ENCODE data around the gene SOX2. TPM values are rescaled to one million over a fixed set of nuclear protein-coding genes. Genes with fewer than 3 reads are reported as not detected.

SOX2 gene
- total and polyA plus RNA-seq, 2 experiments from 2014 or later: not detected

GRCh38 chr3:181689546-181689945 lies 22.2 kb upstream of the SOX2 start:
- Histone ChIP-seq H3K9me3 (ENCODE audit: low read depth) (no peaks in the 10 kb centered on the region), H3K4me1 (ENCODE audit: insufficient read depth) (no peaks in the 10 kb centered on the region), H3K36me3 (ENCODE audit: low read depth) (no peaks in the 10 kb centered on the region), H3K27me3 (replicated peaks; ENCODE audit: insufficient read depth) (0 out of 2 replicates have a peak, but pooled peaks cover 6% of the 10 kb centered on the region), H3F3A (ENCODE audit: insufficient read depth) (no peaks in the 10 kb centered on the region), H3K4me2 (ENCODE audit: unreplicated experiment) (no peak overlapping the region), H3K9ac (no peak overlapping the region), H3K27ac (no peak overlapping the region), H4K20me1 (ENCODE audit: insufficient read depth) (no peaks in the 10 kb centered on the region), H2AFZ (no peak overlapping the region), H3K79me2 (ENCODE audit: insufficient read depth) (no peaks in the 10 kb centered on the region), H3K9me2 (ENCODE audit: insufficient read depth) (no peaks in the 10 kb centered on the region), H3K4me3 (no peak overlapping the region)
- 68 to 70% methylated on average over 3 of the region's 3 CpGs for whole genome bisulfite sequencing, 2 experiments (ENCODE audit: low coverage in 1 of 2, low lambda C conversion rate in 2 of 2, missing lambda C conversion rate in 2 of 2)
- TF ChIP-seq EZH2 (IDR thresholded peaks at IDR 0.05; ENCODE audit: insufficient read depth, poor library complexity, severe bottlenecking) (no peak), EZH2phosphoT487 (IDR thresholded peaks at IDR 0.05; ENCODE audit: insufficient read depth, low read depth) (no peak)
- DNase-seq: no peak
- in situ Hi-C loops (cut with MboI): no loop called here

DNA sequence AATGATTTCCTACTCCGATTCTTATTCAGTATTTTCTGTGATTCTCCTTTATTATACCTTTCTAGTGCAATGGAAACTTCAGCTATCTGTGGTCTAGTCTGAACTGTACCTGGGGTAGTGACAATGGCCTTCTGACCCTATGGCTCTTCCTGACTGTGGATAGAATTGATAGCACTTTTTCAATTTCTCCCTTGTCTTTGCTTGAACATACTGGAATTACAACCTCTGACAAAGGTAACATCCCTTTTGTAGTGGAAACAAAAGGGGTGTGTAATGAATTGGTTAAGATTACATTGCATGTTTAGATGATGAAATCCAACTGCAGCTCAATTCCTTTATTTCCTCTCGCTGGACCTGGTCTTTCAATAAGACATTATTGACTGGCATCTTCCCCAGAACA lies 21.0 kb upstream of the SOX2 start:
- H3F3A ChIP-seq (ENCODE audit: insufficient read depth): no peaks in the 10 kb centered on the region
- H3K9ac ChIP-seq: no peak overlapping the region
- in situ Hi-C loops (cut with MboI): no loop called here
- H3K36me3 ChIP-seq (ENCODE audit: low read depth): no peaks in the 10 kb centered on the region
- H3K27ac ChIP-seq: no peak overlapping the region
- TF ChIP-seq EZH2phosphoT487 (IDR thresholded peaks at IDR 0.05; ENCODE audit: insufficient read depth, low read depth): no peak
- TF ChIP-seq EZH2 (IDR thresholded peaks at IDR 0.05; ENCODE audit: insufficient read depth, poor library complexity, severe bottlenecking): no peak
- H3K4me1 ChIP-seq (ENCODE audit: insufficient read depth): no peaks in the 10 kb centered on the region
- H4K20me1 ChIP-seq (ENCODE audit: insufficient read depth): no peaks in the 10 kb centered on the region
- H3K9me3 ChIP-seq (ENCODE audit: low read depth): no peaks in the 10 kb centered on the region
- H3K79me2 ChIP-seq (ENCODE audit: insufficient read depth): no peaks in the 10 kb centered on the region
- 33 to 46% methylated on average over 2 of the region's 2 CpGs for WGBS, 2 experiments (ENCODE audit: low coverage in 1 of 2, low lambda C conversion rate in 2 of 2, missing lambda C conversion rate in 2 of 2)
- no peaks in the 10 kb centered on the region for H3K9me2 ChIP-seq (ENCODE audit: insufficient read depth)
- H2AFZ ChIP-seq: no peak overlapping the region
- H3K27me3 ChIP-seq (replicated peaks; ENCODE audit: insufficient read depth): peaks cover 10% of the 10 kb centered on the region; the same call in 1 of the 2 replicates
- no peak overlapping the region for H3K4me3 ChIP-seq
- no peak for DNase-seq
- H3K4me2 ChIP-seq (ENCODE audit: unreplicated experiment): no peak overlapping the region

DNA sequence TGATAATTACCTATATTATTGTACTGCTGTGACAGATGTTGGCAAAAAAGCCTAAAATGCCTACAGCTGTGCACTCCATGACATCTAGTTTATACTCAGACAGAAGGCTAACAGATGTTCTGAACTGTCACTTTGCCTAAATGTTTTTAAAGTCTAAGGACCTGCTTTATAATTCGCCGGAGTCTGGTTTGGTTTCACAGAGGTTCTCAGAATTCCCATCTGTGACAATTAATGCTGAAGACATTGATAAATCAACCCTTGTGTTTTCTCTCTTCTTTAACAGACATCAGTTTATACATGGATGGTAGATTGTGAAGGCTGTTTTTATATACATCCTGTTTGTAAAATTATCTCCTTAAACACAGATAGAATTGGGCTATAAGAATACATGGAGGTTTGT lies 19.8 kb upstream of the SOX2 start:
- Histone ChIP-seq H3K79me2 (ENCODE audit: insufficient read depth) (no peaks in the 10 kb centered on the region), H3K4me1 (ENCODE audit: insufficient read depth) (no peaks in the 10 kb centered on the region), H3K9me3 (ENCODE audit: low read depth) (no peaks in the 10 kb centered on the region), H3K4me3 (no peak overlapping the region), H4K20me1 (ENCODE audit: insufficient read depth) (no peaks in the 10 kb centered on the region), H3K36me3 (ENCODE audit: low read depth) (no peaks in the 10 kb centered on the region), H3K9me2 (ENCODE audit: insufficient read depth) (no peaks in the 10 kb centered on the region), H3K27me3 (replicated peaks; ENCODE audit: insufficient read depth) (peaks cover 21% of the 10 kb centered on the region), H3K27ac (no peak overlapping the region), H3F3A (ENCODE audit: insufficient read depth) (no peaks in the 10 kb centered on the region), H3K4me2 (ENCODE audit: unreplicated experiment) (no peak overlapping the region), H2AFZ (no peak overlapping the region), H3K9ac (no peak overlapping the region)
- 0% methylated on average over 2 of the region's 2 CpGs for WGBS, 2 experiments (ENCODE audit: low coverage in 1 of 2, low lambda C conversion rate in 2 of 2, missing lambda C conversion rate in 2 of 2)
- in situ Hi-C loops (cut with MboI): no loop called here
- DNase-seq: no peak
- TF ChIP-seq EZH2phosphoT487 (IDR thresholded peaks at IDR 0.05; ENCODE audit: insufficient read depth, low read depth) (no peak), EZH2 (IDR thresholded peaks at IDR 0.05; ENCODE audit: insufficient read depth, poor library complexity, severe bottlenecking) (no peak)

DNA sequence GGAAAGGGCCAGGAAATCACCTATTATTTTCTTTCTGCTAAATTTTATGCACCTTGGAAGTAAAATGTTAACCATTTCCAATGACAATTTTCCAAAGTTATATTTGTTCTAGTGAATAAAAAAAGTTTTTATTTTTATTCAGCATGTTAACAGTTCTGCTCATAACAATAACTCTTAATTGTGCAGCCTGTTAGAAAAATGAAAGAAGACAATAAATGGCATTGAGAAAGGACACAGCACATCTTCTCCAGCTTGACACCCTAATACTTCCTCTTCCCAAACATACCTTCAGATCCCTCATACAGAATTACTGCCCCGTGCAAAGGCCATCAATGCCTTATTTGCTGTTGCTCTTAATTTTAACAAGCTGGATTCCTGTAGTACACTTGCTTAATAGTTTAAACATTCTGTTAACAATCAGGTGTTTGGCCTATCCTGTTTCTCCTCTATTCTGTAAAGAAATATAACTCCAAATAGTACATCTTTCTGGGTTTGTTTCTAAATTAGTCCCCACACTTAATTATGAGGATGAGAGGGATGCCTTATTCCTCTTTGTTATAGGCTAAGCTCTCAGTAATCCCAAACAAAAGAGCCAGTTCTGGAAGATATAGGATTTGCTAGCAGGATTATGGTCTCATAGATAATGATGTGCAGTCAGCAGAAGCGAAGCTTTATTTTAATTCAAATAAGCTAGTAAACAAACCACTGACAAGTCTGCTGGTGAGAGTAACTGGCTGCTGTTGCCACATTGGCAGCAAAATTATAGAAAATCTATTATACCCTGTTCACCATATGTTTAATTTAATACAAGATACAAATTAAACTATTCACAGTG lies 19.2 kb upstream of the SOX2 start:
- H3K27me3 ChIP-seq (replicated peaks; ENCODE audit: insufficient read depth): peaks cover 28% of the 10 kb centered on the region
- TF ChIP-seq EZH2 (IDR thresholded peaks at IDR 0.05; ENCODE audit: insufficient read depth, poor library complexity, severe bottlenecking) (no peak), EZH2phosphoT487 (IDR thresholded peaks at IDR 0.05; ENCODE audit: insufficient read depth, low read depth) (no peak)
- no peaks in the 10 kb centered on the region for H3K4me1 ChIP-seq (ENCODE audit: insufficient read depth)
- no peaks in the 10 kb centered on the region for H3F3A ChIP-seq (ENCODE audit: insufficient read depth)
- H3K79me2 ChIP-seq (ENCODE audit: insufficient read depth): no peaks in the 10 kb centered on the region
- no peaks in the 10 kb centered on the region for H3K9me2 ChIP-seq (ENCODE audit: insufficient read depth)
- WGBS, 2 experiments (ENCODE audit: low coverage in 1 of 2, low lambda C conversion rate in 2 of 2, missing lambda C conversion rate in 2 of 2): 49 to 52% methylated on average over 2 of the region's 2 CpGs
- H3K4me3 ChIP-seq: no peak overlapping the region
- no peaks in the 10 kb centered on the region for H4K20me1 ChIP-seq (ENCODE audit: insufficient read depth)
- no peak overlapping the region for H3K27ac ChIP-seq
- DNase-seq: no peak
- H3K4me2 ChIP-seq (ENCODE audit: unreplicated experiment): no peak overlapping the region
- H2AFZ ChIP-seq: no peak overlapping the region
- H3K36me3 ChIP-seq (ENCODE audit: low read depth): no peaks in the 10 kb centered on the region
- in situ Hi-C loops (cut with MboI): no loop called here
- H3K9me3 ChIP-seq (ENCODE audit: low read depth): no peaks in the 10 kb centered on the region
- H3K9ac ChIP-seq: no peak overlapping the region

Data from GM23248 (cell line).